WTC11 (cell line): ENCODE results near the gene CRKL. TPM values are rescaled to one million over a fixed set of nuclear protein-coding genes. Genes with fewer than 3 reads are reported as not detected.

Experiments
- ATAC-seq: fragments of 200-7000 bp; cut with Tn5 transposase; 2 replicates; pipeline ENCODE4 v1.10.0; 2021; ENCODE audit warnings: mild to moderate bottlenecking, moderate library complexity
- CTCF ChIA-PET: fragments of 300-600 bp; sonication (Branson Sonifier 250); formaldehyde crosslinking; loops from one replicate; lab custom pipeline; 2021; ENCODE audit warnings: antibody characterized with exemption; lab: Charles Lee
- POLR2A ChIA-PET: fragments of 350-600 bp; sonication (Branson Sonifier 250); formaldehyde crosslinking; loops from one replicate; lab custom pipeline; 2021; ENCODE audit warnings: antibody characterized with exemption; lab: Charles Lee
- DNase-seq: peaks from one replicate; pipeline ENCODE4 v3.0.0; 2021; ENCODE audit warnings: low spot score
- H3K27ac Mint-ChIP-seq: 2 replicates; pipeline ENCODE4 v1.8.0; 2021; ENCODE audit warnings: mixed read lengths
- H3K27me3 Mint-ChIP-seq: 2 replicates; pipeline ENCODE4 v1.8.0; 2021; ENCODE audit warnings: low read depth, mild to moderate bottlenecking, moderate library complexity, mixed read lengths
- H3K36me3 Mint-ChIP-seq: 2 replicates; pipeline ENCODE4 v1.8.0; 2021; ENCODE audit warnings: mixed read lengths
- H3K4me1 Mint-ChIP-seq: 2 replicates; pipeline ENCODE4 v1.8.0; 2022; ENCODE audit warnings: mixed read lengths
- H3K4me3 Mint-ChIP-seq: 2 replicates; pipeline ENCODE4 v1.8.0; 2021; ENCODE audit warnings: mild to moderate bottlenecking, moderate library complexity, mixed read lengths
- H3K9me3 Mint-ChIP-seq: 2 replicates; pipeline ENCODE4 v1.8.0; 2021; ENCODE audit warnings: mixed read lengths
- GTF2I ChIP-seq: fragments of 250-450 bp; sonication (Bioruptor Pico); conservative IDR thresholded peaks from 2 replicates; pipeline ENCODE4 v1.4.0; 2021; ENCODE audit warnings: mild to moderate bottlenecking
- NR2C2 ChIP-seq: sonication (generic); formaldehyde crosslinking; IDR thresholded peaks from 2 replicates; pipeline ENCODE4 v1.8.0; 2022; ENCODE audit warnings: mild to moderate bottlenecking, missing genetic modification reagents
- SOX15 ChIP-seq: fragments of 250-450 bp; sonication (Bioruptor Pico); IDR thresholded peaks from 2 replicates; pipeline ENCODE4 v1.9.0; 2021; ENCODE audit warnings: mild to moderate bottlenecking
- SP1 ChIP-seq: sonication (generic); formaldehyde crosslinking; conservative IDR thresholded peaks from 2 replicates; pipeline ENCODE4 v1.8.1; 2022; ENCODE audit warnings: missing genetic modification reagents
- ZNF396 ChIP-seq: fragments of 250-450 bp; sonication (Bioruptor Pico); IDR thresholded peaks from 2 replicates; pipeline ENCODE4 v1.8.0; 2021; ENCODE audit warnings: mild to moderate bottlenecking, moderate library complexity, borderline replicate concordance
- total RNA-seq: library from RNA; stranded (reverse); gene quantifications from 3 replicates; pipeline ENCODE4 v1.2.3, GENCODE V29; 2021
- TF ChIP-seq, protein P1 (sequence below): fragments of 250-450 bp; sonication (Bioruptor Pico); conservative IDR thresholded peaks from 2 replicates; pipeline ENCODE4 v1.9.0; 2021; ENCODE audit warnings: mild to moderate bottlenecking
- TF ChIP-seq, protein P2 (sequence below): fragments of 250-450 bp; sonication (Bioruptor Pico); IDR thresholded peaks from 2 replicates; pipeline ENCODE4 v2.1.2; 2022; ENCODE audit warnings: mild to moderate bottlenecking, moderate library complexity
- TF ChIP-seq, protein P3 (sequence below): sonication (generic); formaldehyde crosslinking; IDR thresholded peaks from 2 replicates; pipeline ENCODE4 v1.8.1; 2022; ENCODE audit warnings: missing genetic modification reagents, borderline replicate concordance
- TF ChIP-seq, protein P4 (sequence below): fragments of 250-450 bp; sonication (Bioruptor Pico); IDR thresholded peaks from 2 replicates; pipeline ENCODE4 v1.9.0; 2021; ENCODE audit warnings: mild to moderate bottlenecking, borderline replicate concordance
- TF ChIP-seq, protein P5 (sequence below): sonication (generic); formaldehyde crosslinking; conservative IDR thresholded peaks from 2 replicates; pipeline ENCODE4 v1.8.1; 2023; ENCODE audit warnings: mild to moderate bottlenecking, low read depth, missing genetic modification reagents, moderate library complexity

The CRKL gene
- total RNA-seq, 1 experiment from 2014 or later: 114 TPM

DNA sequence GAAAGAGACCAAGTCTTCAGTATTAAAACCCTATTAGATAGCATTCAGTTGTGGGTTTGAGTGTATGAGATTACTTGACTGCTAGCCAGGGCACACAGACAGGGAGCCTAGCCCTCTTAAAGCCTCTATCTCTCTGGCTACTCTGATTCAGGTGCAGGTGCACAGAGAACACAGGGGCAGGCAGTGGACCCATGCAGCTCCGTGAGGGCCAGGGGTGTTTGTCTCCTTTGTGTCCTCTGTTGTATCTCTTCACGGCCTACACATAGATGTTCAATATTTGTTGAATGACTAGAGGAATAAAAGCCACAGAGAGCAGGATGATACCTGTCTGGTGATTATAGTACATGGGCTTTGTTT is 28.3 kb downstream of the CRKL start (continued):
- TF ChIP-seq, protein P1, sequence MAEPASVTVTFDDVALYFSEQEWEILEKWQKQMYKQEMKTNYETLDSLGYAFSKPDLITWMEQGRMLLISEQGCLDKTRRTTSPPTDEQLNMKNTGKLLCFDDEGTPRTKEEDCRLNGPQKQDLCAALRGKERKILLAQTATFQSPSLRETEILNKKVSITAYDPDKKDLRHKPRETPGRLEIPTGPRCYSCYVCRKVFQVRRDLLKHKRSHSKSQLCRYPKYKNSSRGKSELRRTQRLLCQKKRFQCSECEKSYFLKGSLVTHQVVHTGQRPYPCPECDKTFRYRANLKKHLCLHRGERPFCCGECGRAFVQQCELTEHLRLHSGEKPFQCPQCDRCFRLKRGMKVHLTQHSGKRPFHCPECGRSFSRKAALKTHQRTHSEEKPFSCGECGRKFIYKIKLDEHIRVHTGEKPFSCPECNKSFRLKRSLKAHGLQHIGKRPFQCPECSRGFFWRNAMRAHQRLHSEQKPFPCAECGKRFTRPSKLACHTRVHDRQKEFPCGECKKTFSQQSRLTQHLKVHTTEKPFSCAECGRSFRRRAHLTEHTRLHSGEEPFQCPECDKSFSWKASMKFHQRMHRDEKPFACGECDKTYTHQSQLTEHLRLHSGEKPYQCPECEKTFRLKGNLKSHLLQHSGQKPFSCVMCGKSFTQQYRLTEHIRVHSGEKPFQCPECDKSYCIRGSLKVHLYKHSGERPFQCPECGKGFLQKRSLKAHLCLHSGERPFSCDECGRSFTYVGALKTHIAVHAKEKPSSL: no peak
- TF ChIP-seq, protein P2, sequence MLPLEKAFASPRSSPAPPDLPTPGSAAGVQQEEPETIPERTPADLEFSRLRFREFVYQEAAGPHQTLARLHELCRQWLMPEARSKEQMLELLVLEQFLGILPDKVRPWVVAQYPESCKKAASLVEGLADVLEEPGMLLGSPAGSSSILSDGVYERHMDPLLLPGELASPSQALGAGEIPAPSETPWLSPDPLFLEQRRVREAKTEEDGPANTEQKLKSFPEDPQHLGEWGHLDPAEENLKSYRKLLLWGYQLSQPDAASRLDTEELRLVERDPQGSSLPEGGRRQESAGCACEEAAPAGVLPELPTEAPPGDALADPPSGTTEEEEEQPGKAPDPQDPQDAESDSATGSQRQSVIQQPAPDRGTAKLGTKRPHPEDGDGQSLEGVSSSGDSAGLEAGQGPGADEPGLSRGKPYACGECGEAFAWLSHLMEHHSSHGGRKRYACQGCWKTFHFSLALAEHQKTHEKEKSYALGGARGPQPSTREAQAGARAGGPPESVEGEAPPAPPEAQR (CRISPR knock-in tag): no peak
- TF ChIP-seq SOX15 (CRISPR knock-in tag): no peak

DNA sequence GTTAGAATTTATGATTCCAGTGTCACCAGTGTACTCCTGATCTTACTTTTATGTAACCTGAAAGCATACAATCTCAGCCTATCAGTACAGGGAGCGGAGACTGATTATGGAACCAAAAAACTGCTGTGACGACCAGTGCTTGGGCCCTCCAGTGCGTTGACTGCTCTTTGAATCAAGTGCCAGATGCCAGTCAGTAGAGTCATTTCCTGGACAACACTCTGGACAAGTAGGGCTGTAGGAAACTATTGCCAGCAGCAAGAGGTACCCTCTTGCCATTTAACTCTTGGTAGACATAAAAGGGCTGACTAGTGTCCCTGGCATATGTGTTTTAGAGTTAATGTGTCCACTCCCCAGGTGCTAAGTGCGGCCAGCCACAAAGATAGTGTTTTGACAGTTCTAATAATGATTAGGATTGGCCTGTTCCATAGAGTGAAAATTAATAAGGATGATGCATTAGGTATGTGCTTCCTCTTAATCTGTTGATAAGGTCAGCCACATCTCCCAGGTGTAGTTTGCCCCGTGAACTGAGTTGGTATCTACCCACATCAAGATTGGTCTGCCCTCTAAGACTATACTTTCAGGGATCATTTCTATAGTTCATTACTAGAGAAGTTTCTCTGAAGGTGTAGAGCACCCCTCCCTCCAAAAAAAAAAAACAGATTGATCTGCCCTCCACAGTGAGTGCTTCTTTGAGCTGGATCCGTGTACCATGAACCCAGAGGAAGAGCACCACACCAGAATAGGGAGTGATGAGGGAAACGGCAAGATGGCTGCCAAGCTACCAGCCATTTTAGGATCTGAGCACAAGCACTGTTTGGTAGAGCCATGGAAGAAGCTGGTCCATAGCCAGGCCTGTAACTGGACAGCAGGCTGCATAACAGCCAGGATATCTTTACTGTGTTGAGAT is 29.1 kb downstream of the CRKL start:
- no peak for TF ChIP-seq GTF2I (CRISPR knock-in tag)
- TF ChIP-seq, protein P3, sequence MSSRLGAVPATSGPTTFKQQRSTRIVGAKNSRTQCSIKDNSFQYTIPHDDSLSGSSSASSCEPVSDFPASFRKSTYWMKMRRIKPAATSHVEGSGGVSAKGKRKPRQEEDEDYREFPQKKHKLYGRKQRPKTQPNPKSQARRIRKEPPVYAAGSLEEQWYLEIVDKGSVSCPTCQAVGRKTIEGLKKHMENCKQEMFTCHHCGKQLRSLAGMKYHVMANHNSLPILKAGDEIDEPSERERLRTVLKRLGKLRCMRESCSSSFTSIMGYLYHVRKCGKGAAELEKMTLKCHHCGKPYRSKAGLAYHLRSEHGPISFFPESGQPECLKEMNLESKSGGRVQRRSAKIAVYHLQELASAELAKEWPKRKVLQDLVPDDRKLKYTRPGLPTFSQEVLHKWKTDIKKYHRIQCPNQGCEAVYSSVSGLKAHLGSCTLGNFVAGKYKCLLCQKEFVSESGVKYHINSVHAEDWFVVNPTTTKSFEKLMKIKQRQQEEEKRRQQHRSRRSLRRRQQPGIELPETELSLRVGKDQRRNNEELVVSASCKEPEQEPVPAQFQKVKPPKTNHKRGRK (CRISPR knock-in tag): no peak
- TF ChIP-seq, protein P4, sequence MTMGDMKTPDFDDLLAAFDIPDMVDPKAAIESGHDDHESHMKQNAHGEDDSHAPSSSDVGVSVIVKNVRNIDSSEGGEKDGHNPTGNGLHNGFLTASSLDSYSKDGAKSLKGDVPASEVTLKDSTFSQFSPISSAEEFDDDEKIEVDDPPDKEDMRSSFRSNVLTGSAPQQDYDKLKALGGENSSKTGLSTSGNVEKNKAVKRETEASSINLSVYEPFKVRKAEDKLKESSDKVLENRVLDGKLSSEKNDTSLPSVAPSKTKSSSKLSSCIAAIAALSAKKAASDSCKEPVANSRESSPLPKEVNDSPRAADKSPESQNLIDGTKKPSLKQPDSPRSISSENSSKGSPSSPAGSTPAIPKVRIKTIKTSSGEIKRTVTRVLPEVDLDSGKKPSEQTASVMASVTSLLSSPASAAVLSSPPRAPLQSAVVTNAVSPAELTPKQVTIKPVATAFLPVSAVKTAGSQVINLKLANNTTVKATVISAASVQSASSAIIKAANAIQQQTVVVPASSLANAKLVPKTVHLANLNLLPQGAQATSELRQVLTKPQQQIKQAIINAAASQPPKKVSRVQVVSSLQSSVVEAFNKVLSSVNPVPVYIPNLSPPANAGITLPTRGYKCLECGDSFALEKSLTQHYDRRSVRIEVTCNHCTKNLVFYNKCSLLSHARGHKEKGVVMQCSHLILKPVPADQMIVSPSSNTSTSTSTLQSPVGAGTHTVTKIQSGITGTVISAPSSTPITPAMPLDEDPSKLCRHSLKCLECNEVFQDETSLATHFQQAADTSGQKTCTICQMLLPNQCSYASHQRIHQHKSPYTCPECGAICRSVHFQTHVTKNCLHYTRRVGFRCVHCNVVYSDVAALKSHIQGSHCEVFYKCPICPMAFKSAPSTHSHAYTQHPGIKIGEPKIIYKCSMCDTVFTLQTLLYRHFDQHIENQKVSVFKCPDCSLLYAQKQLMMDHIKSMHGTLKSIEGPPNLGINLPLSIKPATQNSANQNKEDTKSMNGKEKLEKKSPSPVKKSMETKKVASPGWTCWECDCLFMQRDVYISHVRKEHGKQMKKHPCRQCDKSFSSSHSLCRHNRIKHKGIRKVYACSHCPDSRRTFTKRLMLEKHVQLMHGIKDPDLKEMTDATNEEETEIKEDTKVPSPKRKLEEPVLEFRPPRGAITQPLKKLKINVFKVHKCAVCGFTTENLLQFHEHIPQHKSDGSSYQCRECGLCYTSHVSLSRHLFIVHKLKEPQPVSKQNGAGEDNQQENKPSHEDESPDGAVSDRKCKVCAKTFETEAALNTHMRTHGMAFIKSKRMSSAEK (CRISPR knock-in tag): no peak
- TF ChIP-seq ZNF396 (CRISPR knock-in tag): no peak
- TF ChIP-seq, protein P5, sequence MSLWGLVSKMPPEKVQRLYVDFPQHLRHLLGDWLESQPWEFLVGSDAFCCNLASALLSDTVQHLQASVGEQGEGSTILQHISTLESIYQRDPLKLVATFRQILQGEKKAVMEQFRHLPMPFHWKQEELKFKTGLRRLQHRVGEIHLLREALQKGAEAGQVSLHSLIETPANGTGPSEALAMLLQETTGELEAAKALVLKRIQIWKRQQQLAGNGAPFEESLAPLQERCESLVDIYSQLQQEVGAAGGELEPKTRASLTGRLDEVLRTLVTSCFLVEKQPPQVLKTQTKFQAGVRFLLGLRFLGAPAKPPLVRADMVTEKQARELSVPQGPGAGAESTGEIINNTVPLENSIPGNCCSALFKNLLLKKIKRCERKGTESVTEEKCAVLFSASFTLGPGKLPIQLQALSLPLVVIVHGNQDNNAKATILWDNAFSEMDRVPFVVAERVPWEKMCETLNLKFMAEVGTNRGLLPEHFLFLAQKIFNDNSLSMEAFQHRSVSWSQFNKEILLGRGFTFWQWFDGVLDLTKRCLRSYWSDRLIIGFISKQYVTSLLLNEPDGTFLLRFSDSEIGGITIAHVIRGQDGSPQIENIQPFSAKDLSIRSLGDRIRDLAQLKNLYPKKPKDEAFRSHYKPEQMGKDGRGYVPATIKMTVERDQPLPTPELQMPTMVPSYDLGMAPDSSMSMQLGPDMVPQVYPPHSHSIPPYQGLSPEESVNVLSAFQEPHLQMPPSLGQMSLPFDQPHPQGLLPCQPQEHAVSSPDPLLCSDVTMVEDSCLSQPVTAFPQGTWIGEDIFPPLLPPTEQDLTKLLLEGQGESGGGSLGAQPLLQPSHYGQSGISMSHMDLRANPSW (CRISPR knock-in tag): no peak
- TF ChIP-seq NR2C2 (CRISPR knock-in tag): no peak
- no peak for TF ChIP-seq SP1 (CRISPR knock-in tag)

More for the DNA sequence above, 29.1 kb downstream of the CRKL start:
- ATAC-seq (no peak), DNase-seq (no peak)
- peaks cover 24% of the 10 kb centered on the region for H3K36me3 Mint-ChIP-seq
- H3K4me3 Mint-ChIP-seq: no peak overlapping the region
- H3K27ac Mint-ChIP-seq: 0 out of 2 replicates have a peak overlapping the region, but pooled peaks have one; percentile 64
- POLR2A ChIA-PET: no interaction called here
- CTCF ChIA-PET: interaction anchor here (1.0 to 1.9 kb wide), 5 partner anchors 10 to 162 kb away, joined by 3 to 7 read pairs (median 5); partner anchors contain the start of gene CRKL
- H3K27me3 Mint-ChIP-seq: no peaks in the 10 kb centered on the region
- H3K9me3 Mint-ChIP-seq: no peaks in the 10 kb centered on the region
- H3K4me1 Mint-ChIP-seq: peaks cover 31% of the 10 kb centered on the region
